Pancreas (tissue), 10 donors: Measurements from ENCODE around the gene MGA. TPM values are rescaled to one million over a fixed set of nuclear protein-coding genes. Genes with fewer than 3 reads are reported as not detected.

Source experiments
- ATAC-seq, 4 donors: fragments of 200-7000 bp; cut with Tn5 transposase; one replicate each; pipeline versions ENCODE4 v1.8.0 to v1.9.1; 2020; ENCODE audit warnings: mild to moderate bottlenecking in 4 of 4, moderate library complexity in 4 of 4
- DNase-seq, 6 donors: peaks; one replicate each; pipeline ENCODE4 v3.0.0-alpha.2; 2020
- FAIRE-seq: peaks from 2 replicates; lab custom pipeline; 2012; peaks lifted over from hg19 to GRCh38; lab: Jason Lieb, UNC
- H3K27ac ChIP-seq, 4 donors: fragments of 200-600 bp; sonication (generic); 1 replicate in 3 of 4; 2 replicates in 1 of 4; pipeline versions ENCODE4 v1.5.0 to v1.8.0; 2020
- H3K27me3 ChIP-seq, 4 donors: fragments of 200-600 bp; one replicate each; pipeline ENCODE4 v1.8.0; 2021
- H3K36me3 ChIP-seq, 3 donors: fragments of 200-600 bp; sonication (generic) in 1 of 3; one replicate each; pipeline versions ENCODE4 v1.5.0 to v1.8.0; 2020 to 2021
- H3K4me1 ChIP-seq, 3 donors: fragments of 200-600 bp; one replicate each; pipeline ENCODE4 v1.8.0; 2021
- H3K4me3 ChIP-seq, 4 donors: fragments of 200-600 bp; sonication (generic) in 2 of 4; one replicate each; pipeline versions ENCODE4 v1.5.0 to v1.8.0; 2020 to 2021
- H3K9me3 ChIP-seq, 4 donors: fragments of 200-600 bp; one replicate each; pipeline ENCODE4 v1.8.0; 2021
- WGBS, 2 donors: extraction: QIAGEN DNeasy Blood & Tissue Kit; methylation state at CpG; one replicate each; pipeline ENCODE4 v1.1.7; 2013; 5-methylcytosine and 5-hydroxymethylcytosine counted together
- intact Hi-C, 3 donors: fragments of 100-400 bp; cut with DNase I; formaldehyde crosslinking; loops; one replicate each; pipeline versions ENCODE4 v1.11.1 to v1.14.2; 2022
- polyA plus RNA-seq, 2 donors: library from polyadenylated mRNA; stranded (reverse); fragments of 200-250 nt; gene quantifications; one replicate each; pipeline ENCODE4 v1.2.3, GENCODE V29; 2013
- total RNA-seq, 6 donors: library from RNA; stranded (reverse); fragmentation: NEBNext Ultra II Directional in 4 of 6; extraction: Animal tissue kit (Norgen Biotek cat#: 25700) in 4 of 6; gene quantifications; one replicate each; pipeline versions ENCODE4 v1.2.1 to v1.2.4, GENCODE V29; 2021 to 2023
- TF ChIP-seq, protein P1 (sequence below), 4 donors: fragments of 200-600 bp; sonication (generic) in 3 of 4; IDR thresholded peaks; one replicate each; pipeline versions ENCODE4 v1.5.0 to v1.8.0; 2021; ENCODE audit warnings: antibody characterized with exemption in 4 of 4
- donor health status: healthy with polysubstance abuse.
- donor health status: DM: no; HTN: no; CAD: no; lungs with moderate emphysema.
- donor health status: DM: no; HTN: no; CAD: no.
- donor health status: control.
- donor health status: control.
- donor health status: Bipolar disorder and iron deficiency.
- donor health status: DM: yes; HTN: yes; CAD: no.
- donor health status: DM: no; HTN: no; CAD: no.
- donor health status: DM: no; HTN: no; CAD: no.
- donor health status: DM: yes; HTN: yes; CAD: no.

MGA gene
- total and polyA plus RNA-seq, 8 donors: 2.7 to 31.3 (median 17.6) TPM

DNA sequence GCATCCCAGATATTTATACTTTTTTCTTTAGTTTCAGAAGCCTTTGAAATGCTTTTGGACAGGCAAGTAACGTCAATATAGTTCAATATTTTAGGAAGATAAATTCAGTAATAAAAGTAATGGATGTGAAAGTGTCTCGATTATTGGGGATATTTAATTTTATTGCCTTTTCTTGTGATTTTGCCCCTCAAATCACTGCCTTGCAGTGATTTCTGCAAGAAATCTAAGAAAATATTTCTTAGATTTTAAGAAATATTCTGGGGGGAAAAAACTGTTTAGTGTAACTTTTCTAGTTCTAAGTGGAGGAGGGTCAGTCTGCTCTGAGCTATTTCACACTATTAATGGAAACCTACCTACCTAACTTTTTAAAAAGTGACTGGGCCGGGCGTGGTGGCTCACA lies 33.6 kb downstream of the MGA start:
- WGBS, 2 donors: 79 to 90% methylated on average over 4 of the region's 4 CpGs
- no peak for FAIRE-seq
- intact Hi-C loops: no loop called here
- ATAC-seq: no peak
- Histone ChIP-seq H3K27me3 (no peaks in the 10 kb centered on the region), H3K9me3 (no peaks in the 10 kb centered on the region), H3K27ac (no peak overlapping the region), H3K4me3 (no peak overlapping the region), H3K36me3 (no peaks in the 10 kb centered on the region), H3K4me1 (peaks cover 0 to under 1% (median 0%) of the 10 kb centered on the region in 3 donors)
- TF ChIP-seq, protein P1, sequence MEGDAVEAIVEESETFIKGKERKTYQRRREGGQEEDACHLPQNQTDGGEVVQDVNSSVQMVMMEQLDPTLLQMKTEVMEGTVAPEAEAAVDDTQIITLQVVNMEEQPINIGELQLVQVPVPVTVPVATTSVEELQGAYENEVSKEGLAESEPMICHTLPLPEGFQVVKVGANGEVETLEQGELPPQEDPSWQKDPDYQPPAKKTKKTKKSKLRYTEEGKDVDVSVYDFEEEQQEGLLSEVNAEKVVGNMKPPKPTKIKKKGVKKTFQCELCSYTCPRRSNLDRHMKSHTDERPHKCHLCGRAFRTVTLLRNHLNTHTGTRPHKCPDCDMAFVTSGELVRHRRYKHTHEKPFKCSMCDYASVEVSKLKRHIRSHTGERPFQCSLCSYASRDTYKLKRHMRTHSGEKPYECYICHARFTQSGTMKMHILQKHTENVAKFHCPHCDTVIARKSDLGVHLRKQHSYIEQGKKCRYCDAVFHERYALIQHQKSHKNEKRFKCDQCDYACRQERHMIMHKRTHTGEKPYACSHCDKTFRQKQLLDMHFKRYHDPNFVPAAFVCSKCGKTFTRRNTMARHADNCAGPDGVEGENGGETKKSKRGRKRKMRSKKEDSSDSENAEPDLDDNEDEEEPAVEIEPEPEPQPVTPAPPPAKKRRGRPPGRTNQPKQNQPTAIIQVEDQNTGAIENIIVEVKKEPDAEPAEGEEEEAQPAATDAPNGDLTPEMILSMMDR (IDR thresholded peaks at IDR 0.05): no peak
- no peak for DNase-seq

DNA sequence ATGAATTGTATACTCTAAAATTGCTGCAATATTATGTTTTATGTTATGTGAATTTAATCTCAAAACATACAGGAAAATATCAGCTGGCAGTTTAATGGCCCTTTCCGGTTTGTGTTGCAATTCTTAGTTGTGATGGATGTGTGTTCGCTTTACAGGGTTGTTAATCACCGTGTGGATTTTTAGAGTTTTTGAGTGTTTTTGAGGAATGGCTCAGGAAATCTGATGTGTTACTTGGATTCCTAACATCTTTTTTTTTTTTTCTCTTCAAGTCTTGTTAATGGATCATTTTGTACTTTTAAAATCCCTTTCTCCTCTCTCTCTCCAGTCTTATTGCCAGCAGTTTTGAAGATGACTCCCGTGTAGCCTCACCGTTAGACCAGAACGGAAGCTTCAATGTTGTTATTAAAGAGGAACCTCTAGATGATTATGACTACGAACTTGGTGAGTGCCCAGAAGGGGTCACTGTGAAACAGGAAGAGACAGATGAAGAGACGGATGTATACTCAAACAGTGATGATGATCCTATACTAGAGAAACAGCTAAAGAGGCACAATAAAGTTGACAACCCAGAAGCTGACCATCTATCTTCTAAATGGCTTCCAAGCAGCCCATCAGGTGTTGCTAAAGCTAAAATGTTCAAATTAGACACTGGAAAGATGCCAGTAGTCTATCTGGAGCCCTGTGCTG lies 35.7 kb downstream of the MGA start:
- no peaks in the 10 kb centered on the region for H3K4me1 ChIP-seq
- H3K27ac ChIP-seq: no peak overlapping the region
- no peak overlapping the region for H3K4me3 ChIP-seq
- 76 to 82% methylated on average over 8 of the region's 8 CpGs for WGBS, 2 donors
- H3K9me3 ChIP-seq: no peaks in the 10 kb centered on the region
- no peaks in the 10 kb centered on the region for H3K27me3 ChIP-seq
- intact Hi-C loops: no loop called here
- no peak for DNase-seq
- no peaks in the 10 kb centered on the region for H3K36me3 ChIP-seq
- TF ChIP-seq, protein P1 (IDR thresholded peaks at IDR 0.05): no peak
- ATAC-seq: peak in 3 of 4 donors; percentile 32 to 67 (median 65)
- no peak for FAIRE-seq

DNA sequence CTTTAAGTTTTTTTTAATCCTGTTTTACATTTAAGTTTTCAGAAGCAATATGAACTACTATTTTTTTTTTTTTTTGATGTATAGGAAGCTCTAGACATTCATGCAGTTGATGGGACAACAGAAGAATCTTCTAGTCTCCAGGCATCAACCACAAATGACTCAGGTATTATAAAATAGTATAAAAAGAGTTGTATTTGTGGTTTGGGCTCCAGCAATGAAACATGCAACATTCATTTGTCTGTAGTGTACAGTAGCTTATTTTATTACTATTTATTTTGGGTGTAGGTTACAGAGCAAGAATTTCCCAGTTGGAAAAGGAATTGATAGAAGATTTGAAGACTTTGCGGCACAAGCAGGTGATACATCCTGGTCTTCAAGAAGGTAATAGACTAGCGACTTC lies 38.6 kb downstream of the MGA start:
- TF ChIP-seq, protein P1 (IDR thresholded peaks at IDR 0.05): no peak
- no peak for ATAC-seq
- H3K27ac ChIP-seq: no peak overlapping the region
- DNase-seq: no peak
- H3K4me1 ChIP-seq: no peaks in the 10 kb centered on the region
- no peaks in the 10 kb centered on the region for H3K27me3 ChIP-seq
- 91 to 96% methylated on average over 2 of the region's 2 CpGs for WGBS, 2 donors
- H3K9me3 ChIP-seq: no peaks in the 10 kb centered on the region
- no peak overlapping the region for H3K4me3 ChIP-seq
- no peaks in the 10 kb centered on the region for H3K36me3 ChIP-seq
- intact Hi-C loops: no loop called here
- no peak for FAIRE-seq

DNA sequence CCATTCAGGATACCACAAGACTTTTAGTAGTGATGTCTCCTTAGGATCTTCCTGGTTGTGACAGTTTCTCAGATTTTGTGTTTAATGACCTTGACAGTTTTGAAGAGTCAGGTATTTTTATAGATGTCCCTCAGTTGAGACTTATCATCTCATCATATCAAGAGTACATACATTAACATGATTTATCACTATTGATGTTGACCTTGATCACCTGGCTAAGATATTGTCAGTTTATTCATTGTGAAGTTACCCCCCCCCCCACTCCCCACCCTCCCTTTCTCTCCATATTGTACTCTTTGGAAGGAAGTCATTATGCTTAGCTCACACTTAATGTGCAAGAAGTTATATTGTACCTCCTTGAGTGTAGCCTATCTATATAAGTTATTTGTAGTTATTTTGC lies 42.9 kb downstream of the MGA start:
- Histone ChIP-seq H3K27me3 (no peaks in the 10 kb centered on the region), H3K36me3 (no peaks in the 10 kb centered on the region), H3K9me3 (no peaks in the 10 kb centered on the region), H3K4me1 (no peaks in the 10 kb centered on the region), H3K27ac (no peak overlapping the region), H3K4me3 (no peak overlapping the region)
- DNase-seq (no peak), ATAC-seq (no peak), FAIRE-seq (no peak)
- TF ChIP-seq, protein P1 (IDR thresholded peaks at IDR 0.05): no peak
- intact Hi-C loops: no loop called here

DNA sequence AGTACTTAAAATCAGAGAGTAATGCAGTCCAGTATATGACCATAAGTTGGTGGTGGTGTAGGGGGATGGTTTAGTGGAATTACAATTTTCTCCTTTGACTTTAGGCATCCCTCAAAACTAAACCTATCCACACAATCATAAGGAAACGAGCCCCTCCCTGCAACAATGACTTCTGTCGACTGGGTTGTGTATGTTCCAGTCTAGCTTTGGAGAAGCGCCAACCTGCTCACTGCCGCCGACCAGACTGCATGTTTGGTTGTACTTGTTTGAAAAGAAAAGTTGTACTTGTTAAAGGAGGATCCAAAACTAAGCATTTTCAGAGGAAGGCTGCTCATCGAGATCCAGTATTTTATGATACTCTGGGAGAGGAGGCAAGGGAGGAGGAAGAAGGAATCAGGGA lies 52.8 kb downstream of the MGA start:
- H3K4me1 ChIP-seq: no peaks in the 10 kb centered on the region
- ATAC-seq: no peak
- no peak for DNase-seq
- no peak overlapping the region for H3K27ac ChIP-seq
- H3K36me3 ChIP-seq: peaks cover 0 to 43% (median 16%) of the 10 kb centered on the region in 3 donors
- TF ChIP-seq, protein P1 (IDR thresholded peaks at IDR 0.05): no peak
- no peak overlapping the region for H3K4me3 ChIP-seq
- no peak for FAIRE-seq
- intact Hi-C loops: no loop called here
- no peaks in the 10 kb centered on the region for H3K9me3 ChIP-seq
- H3K27me3 ChIP-seq: no peaks in the 10 kb centered on the region
- 62 to 63% methylated on average over 6 of the region's 6 CpGs for WGBS, 2 donors
